OCI-LY7 (cell line): ENCODE measurements around the gene SAYSD1.

ENCODE experiments used
- CTCF ChIP-seq: fragments of 200-600 bp; sonication (generic); conservative IDR thresholded peaks from 2 replicates; pipeline ENCODE4 v1.5.1; 2014; ENCODE audit warnings: mild to moderate bottlenecking, antibody characterized with exemption, low read length, moderate library complexity, mixed read lengths
- EZH2phosphoT487 ChIP-seq: fragments of 200-600 bp; sonication (generic); IDR thresholded peaks from 2 replicates; pipeline ENCODE4 v1.6.1; 2018; ENCODE audit warnings: low read depth, borderline replicate concordance, mild to moderate bottlenecking, mixed run types, antibody characterized with exemption, low read length, moderate library complexity, mixed read lengths

- TF ChIP-seq CTCF (no peak), EZH2phosphoT487 (no peak)
Observed at GRCh38 chr6:39087197-39087596, 27.8 kb downstream of the SAYSD1 start.
